ENCODE measurements around the gene CRADD. TPM values are rescaled to one million over a fixed set of nuclear protein-coding genes. Genes with fewer than 3 reads are reported as not detected.

The CRADD gene
- total RNA-seq (1 to 10 TPM; 5.8 to 9.2 TPM), total RNA-seq (2.1 to 15.9 (median 6.7) reads per million in 172 experiments)
- 8.8 TPM for polyA plus RNA-seq (2013, experiment 1 of 2)
- 8.1 TPM for polyA plus RNA-seq (2013, experiment 2 of 2)

DNA sequence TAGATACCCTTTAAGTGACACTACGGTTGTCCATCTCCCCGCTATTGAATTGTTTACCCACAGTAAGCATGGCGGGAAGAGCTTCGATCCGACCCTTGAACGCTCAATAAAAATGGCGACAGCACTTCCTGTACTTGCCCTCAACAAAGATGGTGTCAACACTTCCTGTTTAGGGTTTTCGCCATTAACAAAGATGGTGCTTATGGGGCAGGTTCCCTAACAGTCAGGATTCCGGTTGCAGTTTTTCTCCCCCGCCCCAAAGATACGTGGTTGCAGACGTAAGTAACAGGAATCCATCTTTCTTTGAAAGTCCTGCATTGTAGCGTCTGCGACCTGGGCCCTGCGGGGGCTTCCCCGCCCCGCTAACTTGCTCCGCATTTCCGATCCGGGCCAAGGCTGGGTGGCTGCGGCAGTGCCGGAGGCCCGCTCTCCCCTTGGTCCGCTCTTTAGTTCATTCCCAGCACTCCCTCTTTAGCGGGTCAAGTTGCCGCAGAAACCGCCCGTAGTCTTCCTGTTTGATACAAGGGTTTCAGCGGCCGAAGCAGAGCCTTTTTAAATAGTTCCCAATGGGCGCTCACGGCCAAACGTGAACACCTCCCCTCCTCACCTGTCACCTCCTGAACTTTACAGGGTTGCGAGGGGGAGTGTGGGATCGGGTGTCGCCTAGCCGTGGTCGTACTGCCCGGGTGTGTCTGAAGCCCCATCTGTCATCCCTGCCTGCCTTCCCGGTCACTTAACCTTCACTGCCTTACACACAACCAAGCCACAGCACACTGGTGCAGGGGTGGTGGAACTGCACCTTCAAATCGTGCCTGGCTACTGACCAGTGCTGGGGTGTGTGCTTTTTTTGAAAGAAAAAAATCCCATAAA lies at the start of gene CRADD:
Gene CRADD (plus strand): TSS at position 181 of the 870 bp plus-strand sequence.
- Histone ChIP-seq H3K27me3 (ENCODE audit: control insufficient read depth in 1 of 2, insufficient read depth in 2 of 2, low read length in 2 of 2) (peaks cover 7 to 9% of the 10 kb centered on the region in 2 experiments), H3K27ac (ENCODE audit: low read depth in 1 of 2, low read length in 2 of 2) (peak within 1 kb of the TSS; percentile 97 to 98), H3K36me3 (ENCODE audit: insufficient read depth, low read length) (peaks cover 2% of the 10 kb centered on the region), H3K4me3 (ENCODE audit: low read length) (peak within 1 kb of the TSS; percentile 71), H3K9me3 (ENCODE audit: control insufficient read depth in 1 of 2, insufficient read depth in 1 of 2, low read length in 2 of 2) (no peaks in the 10 kb centered on the region), H3K4me1 (ENCODE audit: insufficient read depth, low read length) (peaks cover 24% of the 10 kb centered on the region)
- peak within 1 kb of the TSS; percentile 100 for H3K27ac Mint-ChIP-seq
- H3K27me3 Mint-ChIP-seq: peaks cover 15% of the 10 kb centered on the region
- peaks cover 4% of the 10 kb centered on the region for H3K9me3 Mint-ChIP-seq
- H3K4me1 Mint-ChIP-seq (ENCODE audit: low read depth): peaks cover 40% of the 10 kb centered on the region
- DNase-seq: peak; percentile 66 to 99 (median 80)
- CTCF ChIA-PET: interaction anchor here (1.2 to 1.5 kb wide), 3 partner anchors 210 to 1396 kb away, joined by 3 to 14 read pairs (median 5); partner anchors contain the start of genes MRPL42 and NR2C1
- H3K36me3 Mint-ChIP-seq (ENCODE audit: low read depth): peaks cover 32% of the 10 kb centered on the region
- peak within 1 kb of the TSS; percentile 97 for H3K4me3 Mint-ChIP-seq
- peak; percentile 94 for ATAC-seq (ENCODE audit: poor library complexity)
- POLR2A ChIA-PET: interaction anchor here (0.6 to 1.4 kb wide), 14 partner anchors 10 to 1796 kb away, joined by 3 to 14 read pairs (median 6); partner anchors contain the start of genes NR2C1, SOCS2 and UBE2N
- intact Hi-C loops (cut with DNase I, micrococcal nuclease): loop anchor here (1.0 to 10.0 kb wide), 17 partner anchors 65 to 1795 kb away; partner anchors contain the start of genes NUDT4 (in 2 of the 2), CEP83 (in 1 of the 2), FGD6 (in 1 of the 2) and METAP2 (in 1 of the 2)
- TF ChIP-seq, protein P1, sequence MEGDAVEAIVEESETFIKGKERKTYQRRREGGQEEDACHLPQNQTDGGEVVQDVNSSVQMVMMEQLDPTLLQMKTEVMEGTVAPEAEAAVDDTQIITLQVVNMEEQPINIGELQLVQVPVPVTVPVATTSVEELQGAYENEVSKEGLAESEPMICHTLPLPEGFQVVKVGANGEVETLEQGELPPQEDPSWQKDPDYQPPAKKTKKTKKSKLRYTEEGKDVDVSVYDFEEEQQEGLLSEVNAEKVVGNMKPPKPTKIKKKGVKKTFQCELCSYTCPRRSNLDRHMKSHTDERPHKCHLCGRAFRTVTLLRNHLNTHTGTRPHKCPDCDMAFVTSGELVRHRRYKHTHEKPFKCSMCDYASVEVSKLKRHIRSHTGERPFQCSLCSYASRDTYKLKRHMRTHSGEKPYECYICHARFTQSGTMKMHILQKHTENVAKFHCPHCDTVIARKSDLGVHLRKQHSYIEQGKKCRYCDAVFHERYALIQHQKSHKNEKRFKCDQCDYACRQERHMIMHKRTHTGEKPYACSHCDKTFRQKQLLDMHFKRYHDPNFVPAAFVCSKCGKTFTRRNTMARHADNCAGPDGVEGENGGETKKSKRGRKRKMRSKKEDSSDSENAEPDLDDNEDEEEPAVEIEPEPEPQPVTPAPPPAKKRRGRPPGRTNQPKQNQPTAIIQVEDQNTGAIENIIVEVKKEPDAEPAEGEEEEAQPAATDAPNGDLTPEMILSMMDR (IDR thresholded peaks at IDR 0.05): no peak

- H3K27me3 ChIP-seq (ENCODE audit: control insufficient read depth in 1 of 2, insufficient read depth in 2 of 2, low read length in 2 of 2): no peaks in the 10 kb centered on the region
- CTCF ChIA-PET: no interaction called here
- H3K9me3 ChIP-seq (ENCODE audit: control insufficient read depth in 1 of 2, insufficient read depth in 1 of 2, low read length in 2 of 2): peaks cover 0 to 7% of the 10 kb centered on the region in 2 experiments
- no peaks in the 10 kb centered on the region for H3K36me3 Mint-ChIP-seq (ENCODE audit: low read depth)
- H3K4me1 ChIP-seq (ENCODE audit: insufficient read depth, low read length): no peaks in the 10 kb centered on the region
- H3K27ac Mint-ChIP-seq: no peak overlapping the region
- H3K4me1 Mint-ChIP-seq (ENCODE audit: low read depth): no peaks in the 10 kb centered on the region
- H3K27ac ChIP-seq (ENCODE audit: low read depth in 1 of 2, low read length in 2 of 2): no peak overlapping the region
- H3K27me3 Mint-ChIP-seq: peaks cover 7% of the 10 kb centered on the region
- H3K9me3 Mint-ChIP-seq: peaks cover 7% of the 10 kb centered on the region
- no peak for ATAC-seq (ENCODE audit: poor library complexity)
- no peak overlapping the region for H3K4me3 ChIP-seq (ENCODE audit: low read length)
- TF ChIP-seq, protein P1 (IDR thresholded peaks at IDR 0.05): no peak
- DNase-seq: no peak
- no peak overlapping the region for H3K4me3 Mint-ChIP-seq
- intact Hi-C loops (cut with DNase I, micrococcal nuclease): no loop called here
- POLR2A ChIA-PET: interaction anchor here (0.8 kb wide), 1 partner anchor 22 kb away, joined by 3 read pairs; no protein-coding TSS in a partner anchor
- no peaks in the 10 kb centered on the region for H3K36me3 ChIP-seq (ENCODE audit: insufficient read depth, low read length)
These were observed 44.8 kb upstream of the CRADD start for GRCh38 chr12:93632383-93632782.

GRCh38 chr12:93634416-93634815 lies 42.8 kb upstream of the CRADD start:
- peaks cover 7% of the 10 kb centered on the region for H3K9me3 Mint-ChIP-seq
- CTCF ChIA-PET: no interaction called here

More at GRCh38 chr12:93634416-93634815, 42.8 kb upstream of the CRADD start:
- Mint-ChIP-seq H3K27ac (no peak overlapping the region), H3K4me3 (no peak overlapping the region), H3K27me3 (peaks cover 18% of the 10 kb centered on the region), H3K4me1 (ENCODE audit: low read depth) (no peaks in the 10 kb centered on the region), H3K36me3 (ENCODE audit: low read depth) (no peaks in the 10 kb centered on the region)
- Histone ChIP-seq H3K4me1 (ENCODE audit: insufficient read depth, low read length) (no peaks in the 10 kb centered on the region), H3K27me3 (ENCODE audit: control insufficient read depth in 1 of 2, insufficient read depth in 2 of 2, low read length in 2 of 2) (no peaks in the 10 kb centered on the region), H3K27ac (ENCODE audit: low read depth in 1 of 2, low read length in 2 of 2) (no peak overlapping the region), H3K9me3 (ENCODE audit: control insufficient read depth in 1 of 2, insufficient read depth in 1 of 2, low read length in 2 of 2) (peaks cover 0 to 7% of the 10 kb centered on the region in 2 experiments), H3K4me3 (ENCODE audit: low read length) (no peak overlapping the region), H3K36me3 (ENCODE audit: insufficient read depth, low read length) (no peaks in the 10 kb centered on the region)
- POLR2A ChIA-PET: no interaction called here
- TF ChIP-seq, protein P1 (IDR thresholded peaks at IDR 0.05): no peak
- ATAC-seq (ENCODE audit: poor library complexity): no peak
- intact Hi-C loops (cut with DNase I, micrococcal nuclease): no loop called here
- DNase-seq: no peak

All from CD4-positive, alpha-beta T cell (primary cell).